Dendritic cell treated with granulocyte-macrophage colony-stimulating factor and Interleukin-4, amounts not matched to agents 40 ng/mL and 50 ng/mL, for 4 days (primary cell): Measurements from ENCODE around the gene BRD3OS.

Source experiments
- H3K27ac Mint-ChIP-seq: one replicate; pipeline ENCODE4 v1.8.0; 2022; ENCODE audit warnings: mild to moderate bottlenecking, mixed read lengths
- H3K27me3 Mint-ChIP-seq: one replicate; pipeline ENCODE4 v1.8.0; 2022; ENCODE audit warnings: mild to moderate bottlenecking, mixed read lengths
- H3K36me3 Mint-ChIP-seq: one replicate; pipeline ENCODE4 v1.8.0; 2022; ENCODE audit warnings: low read depth, mixed read lengths
- H3K4me1 Mint-ChIP-seq: one replicate; pipeline ENCODE4 v1.8.0; 2022; ENCODE audit warnings: low read depth, mixed read lengths
- H3K4me3 Mint-ChIP-seq: one replicate; pipeline ENCODE4 v1.8.0; 2022; ENCODE audit warnings: mild to moderate bottlenecking, moderate library complexity, mixed read lengths
- H3K9me3 Mint-ChIP-seq: one replicate; pipeline ENCODE4 v1.8.0; 2022; ENCODE audit warnings: mixed read lengths
- intact Hi-C: fragments of 100-400 bp; cut with micrococcal nuclease; formaldehyde crosslinking; loops from one replicate; pipeline ENCODE4 v1.15.0; 2022

BRD3OS gene

DNA sequence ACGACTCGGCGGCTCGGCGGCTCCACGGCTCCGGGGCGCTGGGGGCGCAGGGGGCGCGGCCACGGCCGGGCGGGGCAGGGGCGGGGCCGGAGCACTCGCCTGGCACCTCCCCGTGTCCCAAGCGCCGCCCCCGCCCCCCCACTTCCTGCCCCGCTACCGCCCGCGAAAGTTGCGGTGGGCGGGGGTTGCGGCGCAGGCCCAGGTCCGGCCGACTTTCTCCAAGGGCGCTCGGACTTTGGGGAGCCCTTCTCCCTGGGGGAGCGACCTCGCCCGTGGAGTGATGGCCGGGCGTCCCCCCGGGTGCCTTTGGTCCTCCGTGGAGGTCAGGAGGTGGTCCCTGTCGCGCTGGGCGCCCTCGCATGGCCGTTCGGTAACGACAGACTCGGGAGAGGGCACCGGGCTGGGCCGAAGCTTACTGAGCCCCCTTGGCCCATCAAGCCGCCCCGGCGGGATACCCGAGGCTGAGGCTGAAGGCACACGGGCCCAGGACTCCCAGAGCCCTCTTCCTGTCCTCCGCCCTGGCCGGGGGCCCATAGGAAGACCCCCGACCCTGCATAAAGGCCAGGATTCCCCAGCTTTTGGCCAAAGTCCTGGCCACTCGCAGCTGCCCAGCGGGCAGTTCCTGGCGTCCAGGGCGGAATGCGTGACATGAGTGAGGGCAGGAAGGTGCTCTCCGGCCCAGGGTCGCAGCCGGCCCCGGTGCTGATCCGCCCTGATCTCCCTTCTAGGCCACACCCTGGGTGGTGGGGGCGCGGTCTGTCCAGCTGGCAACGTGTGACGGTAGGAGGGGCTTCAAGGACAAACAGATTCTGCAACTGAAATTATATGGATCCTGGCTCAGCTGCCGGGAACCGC lies 32.3 kb upstream of the BRD3OS start:
- Mint-ChIP-seq H3K9me3 (no peaks in the 10 kb centered on the region), H3K27ac (peak overlapping the region; percentile 84), H3K4me3 (peak overlapping the region; percentile 77), H3K4me1 (peaks cover 35% of the 10 kb centered on the region), H3K27me3 (peaks cover 31% of the 10 kb centered on the region), H3K36me3 (peaks cover 5% of the 10 kb centered on the region)
- intact Hi-C loops = loop anchor here (5.0 to 10.0 kb wide), 3 partner anchors 66 to 458 kb away; partner anchors contain the start of gene ADAMTSL2

DNA sequence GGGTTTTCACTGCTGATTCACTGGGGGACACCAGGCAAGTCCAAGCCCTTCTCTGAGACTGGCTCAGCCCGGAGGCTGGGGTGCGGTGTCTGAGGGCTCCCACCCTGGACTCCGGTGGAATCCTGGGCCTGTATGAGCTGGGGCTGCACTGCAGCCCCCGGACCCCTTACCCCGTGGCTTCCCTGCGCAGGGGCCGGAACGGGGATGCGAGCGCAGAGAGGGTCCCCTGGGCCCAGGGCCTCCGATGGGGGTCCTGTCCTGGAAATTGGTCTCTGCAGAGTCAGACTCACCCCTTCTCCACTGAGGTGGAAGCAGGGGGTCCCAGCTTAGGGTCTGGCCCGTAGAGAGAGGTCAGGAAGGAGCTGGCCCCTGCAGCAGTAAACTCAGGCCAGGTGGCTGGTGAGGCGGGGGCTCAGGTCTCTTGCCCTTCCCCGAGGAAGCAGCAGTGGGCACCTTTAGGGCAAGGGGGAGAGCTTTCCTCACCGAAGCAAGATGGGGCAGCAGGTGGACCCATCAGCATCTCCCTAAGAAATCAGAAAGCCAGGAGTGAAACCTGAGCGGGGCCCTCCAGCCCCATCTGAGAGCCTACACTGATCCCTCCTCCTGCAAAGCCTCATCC lies 31.5 kb upstream of the BRD3OS start:
- Mint-ChIP-seq H3K27ac (peak overlapping the region; percentile 84), H3K4me1 (peaks cover 35% of the 10 kb centered on the region), H3K9me3 (no peaks in the 10 kb centered on the region), H3K27me3 (peaks cover 31% of the 10 kb centered on the region), H3K36me3 (peaks cover 5% of the 10 kb centered on the region), H3K4me3 (peak overlapping the region; percentile 77)
- intact Hi-C loops = loop anchor here (1.0 to 10.0 kb wide), 5 partner anchors 66 to 459 kb away; partner anchors contain the start of gene ADAMTSL2

DNA sequence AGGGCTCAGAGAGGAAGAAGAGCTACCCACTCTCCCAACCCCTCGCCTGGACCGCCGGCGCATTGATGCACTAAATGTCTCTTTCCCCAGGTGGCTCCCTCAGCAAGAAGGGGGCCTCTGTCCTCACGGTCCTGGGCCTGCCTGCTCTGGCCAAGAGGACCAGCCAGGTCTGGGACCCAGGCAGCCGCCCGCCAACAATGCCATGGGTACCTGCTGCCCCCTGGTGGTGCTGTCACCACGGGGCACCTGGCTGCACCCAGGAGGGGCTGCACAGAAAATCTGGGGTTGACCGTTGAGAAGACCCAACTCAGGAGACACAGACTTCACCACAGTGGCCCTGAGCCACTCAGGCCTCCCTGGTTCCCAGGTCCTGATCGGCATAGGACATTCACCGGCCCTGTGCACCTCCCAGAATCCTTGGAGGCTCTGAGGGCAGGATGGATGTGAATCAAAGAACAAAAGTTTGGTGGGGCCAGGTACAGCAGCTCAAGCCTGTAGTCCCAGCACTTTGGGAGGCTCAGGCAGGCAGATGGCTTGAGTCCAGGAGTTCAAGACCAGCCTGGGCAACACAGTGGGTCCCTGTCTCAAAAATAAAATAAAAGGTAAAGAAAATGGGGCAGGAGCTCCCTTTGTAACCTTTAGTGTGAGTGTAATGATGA lies 30.8 kb upstream of the BRD3OS start:
- Mint-ChIP-seq H3K4me3 (no peak overlapping the region), H3K4me1 (peaks cover 32% of the 10 kb centered on the region), H3K27ac (no peak overlapping the region), H3K27me3 (peaks cover 31% of the 10 kb centered on the region), H3K36me3 (peaks cover 5% of the 10 kb centered on the region), H3K9me3 (no peaks in the 10 kb centered on the region)
- intact Hi-C loops = loop anchor here (1.0 to 10.0 kb wide), 5 partner anchors 67 to 460 kb away; partner anchors contain the start of gene ADAMTSL2

DNA sequence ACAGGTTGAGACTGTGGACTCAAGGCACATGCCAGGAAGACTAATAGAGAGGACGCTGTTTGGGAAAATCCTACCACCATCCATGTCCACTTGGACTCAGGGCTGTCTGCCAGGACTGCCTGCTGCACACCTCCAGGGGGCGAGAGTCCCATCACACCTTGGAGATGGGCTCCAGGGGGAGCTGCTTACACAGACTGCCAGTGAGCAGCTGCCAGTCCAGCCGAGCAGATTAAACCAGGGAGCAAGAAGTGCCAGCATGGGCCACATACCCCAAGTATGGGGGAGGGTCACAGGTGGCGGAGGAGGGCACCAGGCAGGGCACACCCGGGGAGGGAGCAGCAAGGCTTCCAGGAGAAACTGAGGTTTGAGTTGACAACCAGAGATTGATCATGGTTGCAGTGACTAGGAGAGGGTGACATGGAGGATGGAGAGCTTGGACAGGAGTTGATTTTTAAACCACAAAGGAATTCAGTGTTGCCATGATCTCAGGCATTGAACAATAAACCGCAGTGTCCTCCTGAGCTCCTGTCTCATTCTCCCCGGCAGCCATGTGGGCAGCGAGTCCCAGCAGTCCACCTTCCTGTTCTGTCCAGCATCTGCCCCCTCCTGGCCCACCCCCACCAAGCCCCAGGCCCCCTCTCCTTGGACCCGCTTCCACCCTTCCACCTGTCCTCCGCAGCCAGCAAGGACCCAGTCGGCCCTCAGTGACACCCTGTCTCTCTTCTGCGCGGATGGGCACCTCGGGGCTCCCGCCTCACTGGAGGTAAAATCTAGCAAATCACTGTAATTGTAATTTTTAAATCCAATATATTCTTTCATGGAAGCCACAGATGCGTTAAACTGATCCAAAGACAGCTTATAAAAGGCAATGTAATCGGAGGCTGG lies 30.0 kb upstream of the BRD3OS start:
- H3K36me3 Mint-ChIP-seq = peaks cover 5% of the 10 kb centered on the region
- no peak overlapping the region for H3K4me3 Mint-ChIP-seq
- H3K27ac Mint-ChIP-seq = no peak overlapping the region
- H3K4me1 Mint-ChIP-seq = peaks cover 25% of the 10 kb centered on the region
- H3K27me3 Mint-ChIP-seq = peaks cover 31% of the 10 kb centered on the region
- intact Hi-C loops = loop anchor here (10.0 kb wide), 1 partner anchor 460 kb away; the partner anchor contains the start of gene ADAMTSL2
- no peaks in the 10 kb centered on the region for H3K9me3 Mint-ChIP-seq

DNA sequence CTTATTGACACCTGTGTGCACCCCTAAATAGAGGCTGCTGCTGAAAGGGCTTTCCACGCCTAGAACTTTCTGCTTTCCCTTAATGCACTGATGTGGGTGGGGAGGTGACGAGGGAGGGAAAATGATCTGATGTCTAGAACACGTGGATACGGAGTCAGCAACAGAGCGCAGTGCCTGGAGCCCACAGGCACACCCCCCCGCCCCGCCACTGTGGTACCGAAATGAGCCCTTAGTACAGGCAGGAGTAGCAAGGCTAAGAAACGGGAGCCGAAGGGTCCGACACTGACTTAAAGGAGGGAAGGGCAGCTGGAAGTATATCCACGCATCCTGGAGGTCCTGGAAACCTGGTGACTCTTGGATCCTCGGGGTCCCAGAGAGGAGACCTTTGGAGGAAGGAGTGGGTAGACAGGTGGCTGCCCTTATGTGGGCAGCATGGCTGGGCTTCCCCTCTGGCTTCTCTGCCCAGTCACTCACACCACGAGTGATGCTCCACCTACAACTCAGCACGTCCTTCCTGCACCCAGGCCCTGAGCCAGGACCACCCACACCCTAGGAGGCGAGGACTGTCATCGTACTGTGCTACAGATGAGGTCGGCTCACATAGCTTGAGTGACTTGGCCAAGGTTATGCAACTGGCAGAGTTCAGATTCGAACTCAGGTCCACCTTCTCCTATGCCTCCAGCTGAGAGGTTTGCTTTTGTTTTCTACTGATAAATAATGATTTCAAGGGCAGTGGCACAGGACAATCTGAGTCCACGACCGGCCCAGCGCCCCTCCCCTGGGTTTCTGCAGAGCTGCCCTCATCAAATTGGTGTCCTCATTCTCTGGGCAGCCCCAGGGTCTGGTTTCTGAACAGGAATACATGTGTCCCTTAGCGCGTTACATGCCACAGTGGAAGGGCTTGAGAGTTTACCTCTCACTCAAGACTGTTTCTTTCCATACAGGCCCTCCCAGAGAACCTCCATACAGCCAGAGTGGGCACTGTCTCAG lies 28.5 kb upstream of the BRD3OS start:
- peaks cover 27% of the 10 kb centered on the region for H3K27me3 Mint-ChIP-seq
- no peak overlapping the region for H3K4me3 Mint-ChIP-seq
- H3K36me3 Mint-ChIP-seq = no peaks in the 10 kb centered on the region
- H3K9me3 Mint-ChIP-seq = no peaks in the 10 kb centered on the region
- intact Hi-C loops = loop anchor here (10.0 kb wide), 1 partner anchor 462 kb away; the partner anchor contains the start of gene ADAMTSL2
- H3K4me1 Mint-ChIP-seq = peaks cover 15% of the 10 kb centered on the region
- H3K27ac Mint-ChIP-seq = no peak overlapping the region

DNA sequence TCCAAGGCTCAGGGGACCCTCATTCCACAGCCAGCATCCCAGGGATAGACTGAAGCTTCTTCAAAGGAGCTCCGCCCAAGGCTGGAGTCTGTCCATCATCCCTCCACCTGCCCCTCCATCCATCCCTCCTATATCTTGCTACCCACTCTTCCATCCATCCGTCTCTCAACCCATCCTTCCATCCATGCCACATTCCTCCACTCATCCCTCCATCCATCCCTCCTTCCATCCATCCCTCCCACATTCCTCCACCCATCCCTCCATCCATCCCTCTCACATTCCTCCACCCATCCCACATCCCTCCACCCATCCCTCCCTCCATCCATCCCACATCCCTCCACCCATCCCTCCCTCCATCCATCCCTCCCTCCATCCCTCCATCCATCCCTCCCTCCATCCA lies 27.7 kb upstream of the BRD3OS start:
- no peak overlapping the region for H3K4me3 Mint-ChIP-seq
- no peaks in the 10 kb centered on the region for H3K36me3 Mint-ChIP-seq
- no peak overlapping the region for H3K27ac Mint-ChIP-seq
- intact Hi-C loops = loop anchor here (10.0 kb wide), 1 partner anchor 463 kb away; the partner anchor contains the start of gene ADAMTSL2
- peaks cover 15% of the 10 kb centered on the region for H3K4me1 Mint-ChIP-seq
- H3K27me3 Mint-ChIP-seq = peaks cover 29% of the 10 kb centered on the region
- no peaks in the 10 kb centered on the region for H3K9me3 Mint-ChIP-seq

DNA sequence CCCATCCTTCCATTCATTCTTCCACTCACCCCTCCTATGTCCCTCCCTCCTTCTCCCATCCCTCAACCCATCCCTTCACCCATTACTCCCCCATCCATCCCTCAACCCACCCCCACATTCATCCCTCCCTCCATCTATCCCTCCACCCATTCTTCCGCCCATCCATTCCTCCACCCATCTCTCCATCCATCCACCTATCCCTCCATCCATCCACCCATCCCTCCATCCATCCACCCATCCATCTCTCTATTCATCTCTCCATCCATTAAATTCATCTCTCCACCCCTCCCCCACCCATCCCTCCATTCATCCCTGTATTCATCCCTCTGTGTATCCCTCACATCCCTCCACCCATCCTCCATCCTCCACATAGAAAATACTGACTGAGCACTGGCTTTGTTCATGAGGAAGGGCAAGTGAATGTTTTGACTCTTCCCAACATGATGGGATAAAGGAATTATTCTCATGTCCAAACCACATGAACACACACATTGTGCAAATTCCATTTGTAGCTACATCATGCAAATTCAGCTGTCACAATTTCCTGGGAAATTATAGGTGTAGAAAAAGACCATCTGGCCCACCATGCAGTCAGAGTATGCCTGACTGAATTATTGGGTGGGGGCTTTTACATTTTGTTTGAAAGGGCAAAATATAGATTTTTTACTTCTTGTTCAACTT lies 26.2 kb upstream of the BRD3OS start:
- Mint-ChIP-seq H3K36me3 (no peaks in the 10 kb centered on the region), H3K27ac (no peak overlapping the region), H3K4me3 (no peak overlapping the region), H3K27me3 (peaks cover 30% of the 10 kb centered on the region), H3K9me3 (no peaks in the 10 kb centered on the region), H3K4me1 (peaks cover 6% of the 10 kb centered on the region)
- intact Hi-C loops = loop anchor here (10.0 kb wide), 1 partner anchor 464 kb away; the partner anchor contains the start of gene ADAMTSL2

DNA sequence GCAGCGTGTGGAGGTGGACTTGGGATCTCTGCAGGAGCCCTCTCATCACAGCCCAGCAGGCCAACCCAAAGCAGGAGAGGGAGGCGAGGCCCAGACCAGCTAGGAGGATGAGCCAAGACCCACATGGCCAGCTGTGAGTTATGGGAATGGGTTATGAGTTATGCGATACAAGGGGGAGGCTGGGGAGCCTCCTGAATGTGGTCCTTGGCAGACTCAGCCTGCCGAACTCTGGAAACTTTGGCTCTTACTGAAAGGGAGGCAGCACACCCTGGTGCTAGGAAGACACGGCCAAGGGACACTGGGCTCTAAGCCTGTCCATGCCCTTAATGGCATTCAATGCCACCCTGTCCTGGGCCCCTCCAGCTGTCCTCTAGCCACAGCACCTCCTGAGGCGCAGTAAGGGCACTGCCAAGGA lies 25.4 kb upstream of the BRD3OS start:
- Mint-ChIP-seq H3K4me1 (no peaks in the 10 kb centered on the region), H3K36me3 (no peaks in the 10 kb centered on the region), H3K27ac (no peak overlapping the region), H3K9me3 (no peaks in the 10 kb centered on the region), H3K27me3 (peaks cover 29% of the 10 kb centered on the region), H3K4me3 (no peak overlapping the region)
- intact Hi-C loops = loop anchor here (10.0 kb wide), 1 partner anchor 465 kb away; the partner anchor contains the start of gene ADAMTSL2

DNA sequence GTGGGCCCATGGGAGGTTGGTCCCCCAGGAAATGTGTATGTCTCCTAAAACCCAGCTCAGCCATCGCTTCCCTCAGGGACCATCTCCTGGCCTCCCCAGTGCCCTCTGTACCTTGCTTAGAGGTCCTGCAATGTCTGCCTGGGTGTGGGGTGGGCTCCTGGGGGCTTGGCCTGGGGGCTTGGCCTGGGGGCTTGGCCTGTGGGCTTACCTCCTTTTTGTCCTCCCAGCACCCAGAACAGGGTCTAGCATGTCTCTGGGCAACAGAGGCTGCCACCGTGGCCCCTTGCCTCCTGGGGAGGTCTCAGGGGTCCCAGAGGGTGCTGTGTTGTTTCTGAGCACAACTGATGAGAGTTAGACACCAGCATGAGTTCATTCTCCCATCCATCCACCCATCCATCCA lies 22.5 kb upstream of the BRD3OS start:
- no peak overlapping the region for H3K27ac Mint-ChIP-seq
- H3K9me3 Mint-ChIP-seq = no peaks in the 10 kb centered on the region
- no peak overlapping the region for H3K4me3 Mint-ChIP-seq
- H3K36me3 Mint-ChIP-seq = no peaks in the 10 kb centered on the region
- H3K4me1 Mint-ChIP-seq = no peaks in the 10 kb centered on the region
- H3K27me3 Mint-ChIP-seq = peaks cover 31% of the 10 kb centered on the region
- intact Hi-C loops = no loop called here

DNA sequence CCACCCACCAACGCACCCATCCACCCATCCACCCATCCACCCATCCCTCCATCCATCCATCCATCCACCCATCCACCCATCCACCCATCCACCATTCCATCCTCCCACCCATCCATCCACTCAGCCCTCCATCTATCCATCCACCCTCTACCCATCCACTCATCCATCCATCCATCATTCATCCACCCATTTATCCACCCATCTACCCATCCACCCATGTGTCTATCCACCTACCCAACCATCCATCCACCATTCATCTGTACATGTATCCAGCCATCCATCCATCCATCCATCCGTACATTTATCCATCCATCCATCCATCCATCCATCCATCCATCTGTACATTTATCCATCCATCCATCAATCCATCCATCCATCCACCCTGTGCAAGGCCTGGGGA lies 22.0 kb upstream of the BRD3OS start:
- H3K27me3 Mint-ChIP-seq = peaks cover 32% of the 10 kb centered on the region
- no peaks in the 10 kb centered on the region for H3K4me1 Mint-ChIP-seq
- H3K9me3 Mint-ChIP-seq = no peaks in the 10 kb centered on the region
- H3K4me3 Mint-ChIP-seq = no peak overlapping the region
- H3K27ac Mint-ChIP-seq = no peak overlapping the region
- H3K36me3 Mint-ChIP-seq = no peaks in the 10 kb centered on the region
- intact Hi-C loops = no loop called here

DNA sequence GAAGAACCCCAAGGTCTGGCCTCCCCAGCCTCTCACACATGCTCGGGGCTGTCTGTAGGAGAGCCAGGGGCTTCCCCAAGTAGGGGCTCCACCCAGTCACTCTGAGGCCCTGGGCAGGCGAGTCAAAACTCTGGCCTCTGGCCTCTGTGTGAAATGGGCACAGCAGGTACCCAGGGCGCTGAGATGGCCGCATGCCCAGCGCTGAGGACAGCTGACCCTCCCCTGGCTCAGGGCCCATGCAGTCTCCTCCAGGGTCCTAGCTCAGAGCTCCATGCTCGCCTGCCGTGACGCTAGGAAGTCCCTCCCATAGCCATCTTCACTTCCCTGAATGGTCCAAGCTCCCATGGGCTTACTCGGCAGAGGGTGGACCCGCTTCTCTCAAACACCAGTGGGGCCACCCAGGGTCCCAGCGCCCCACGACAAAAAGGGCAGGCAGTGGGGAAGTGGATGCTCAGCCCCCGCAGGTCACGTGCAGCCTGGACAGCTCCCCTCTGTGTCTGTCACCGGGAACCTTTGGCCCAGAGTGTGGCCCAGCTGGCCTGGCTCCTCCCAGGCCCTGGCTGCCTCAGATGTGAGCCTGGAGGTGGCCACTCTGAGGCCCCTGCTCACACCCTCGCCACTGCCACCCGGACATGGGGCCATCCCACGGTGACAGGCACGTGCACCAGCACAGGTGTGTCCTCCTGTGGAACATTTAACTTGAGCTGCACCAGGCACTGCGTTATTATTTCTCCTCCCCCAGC lies 21.0 kb upstream of the BRD3OS start:
- Mint-ChIP-seq H3K4me1 (no peaks in the 10 kb centered on the region), H3K4me3 (no peak overlapping the region), H3K9me3 (no peaks in the 10 kb centered on the region), H3K36me3 (no peaks in the 10 kb centered on the region), H3K27me3 (peaks cover 43% of the 10 kb centered on the region), H3K27ac (no peak overlapping the region)
- intact Hi-C loops = no loop called here
